PC-3 (cell line): ENCODE measurements around the gene GMDS. TPM values are rescaled to one million over a fixed set of nuclear protein-coding genes. Genes with fewer than 3 reads are reported as not detected.

ENCODE experiments used
- ATAC-seq: fragments of 200-7000 bp; cut with Tn5 transposase; 2 replicates; pipeline ENCODE4 v1.9.1; 2020; ENCODE audit warnings: mild to moderate bottlenecking, moderate library complexity
- BruUV-seq: library from RNA; stranded (reverse); fragments of 400-500 nt; replicated peaks from 2 replicates; lab custom pipeline; 2021; lab: Mats Ljungman, UMichigan
- CTCF ChIA-PET: fragments of 300-600 bp; sonication (Branson Sonifier 250); formaldehyde crosslinking; loops from one replicate; lab custom pipeline; 2022; ENCODE audit warnings: antibody characterized with exemption; lab: Charles Lee
- POLR2A ChIA-PET: fragments of 300-600 bp; sonication (Branson Sonifier 250); formaldehyde crosslinking; loops from one replicate; lab custom pipeline; 2022; ENCODE audit warnings: antibody characterized with exemption; ENCODE audit not compliant: unreplicated experiment; lab: Charles Lee
- DNase-seq: peaks from one replicate; pipeline ENCODE4 v3.0.0-alpha.2; 2015
- H2AFZ ChIP-seq: fragments of 300-600 bp; sonication (generic); 2 replicates; pipeline ENCODE4 v1.6.0; 2016; ENCODE audit warnings: antibody characterized with exemption, low read length
- H3F3A ChIP-seq: fragments of 300-600 bp; sonication (generic); one replicate; pipeline ENCODE4 v1.6.0; 2017; ENCODE audit warnings: antibody characterized with exemption, low read length, control low read depth, mild to moderate bottlenecking; ENCODE audit not compliant: unreplicated experiment
- H3K27ac ChIP-seq: fragments of 300-600 bp; sonication (generic); 2 replicates; pipeline ENCODE4 v1.5.1; 2016; ENCODE audit warnings: mild to moderate bottlenecking, low read length
- H3K27me3 ChIP-seq: fragments of 300-600 bp; sonication (generic); 2 replicates; pipeline ENCODE4 v1.6.1; 2016; ENCODE audit warnings: low read length, mixed read lengths
- H3K36me3 ChIP-seq: fragments of 300-600 bp; sonication (generic); 2 replicates; pipeline ENCODE4 v1.6.1; 2016; ENCODE audit warnings: low read depth, mixed run types, low read length, mixed read lengths
- H3K4me1 ChIP-seq: fragments of 300-600 bp; sonication (generic); 2 replicates; pipeline ENCODE4 v1.5.1; 2016; ENCODE audit warnings: low read length; ENCODE audit not compliant: insufficient read depth
- H3K4me2 ChIP-seq: fragments of 300-600 bp; sonication (generic); 2 replicates; pipeline ENCODE4 v1.6.0; 2016; ENCODE audit warnings: low read length
- H3K4me3 ChIP-seq: fragments of 300-600 bp; sonication (generic); 2 replicates; pipeline ENCODE4 v1.5.1; 2016; ENCODE audit warnings: mild to moderate bottlenecking, low read length, mixed read lengths
- H3K79me2 ChIP-seq: fragments of 300-600 bp; sonication (generic); 2 replicates; pipeline ENCODE4 v1.6.1; 2017; ENCODE audit warnings: low read length, mixed read lengths
- H3K9ac ChIP-seq: fragments of 300-600 bp; sonication (generic); 2 replicates; pipeline ENCODE4 v1.6.0; 2016; ENCODE audit warnings: mild to moderate bottlenecking, low read length
- H3K9me2 ChIP-seq: fragments of 300-600 bp; sonication (generic); replicated peaks from 2 replicates; pipeline ENCODE4 v1.6.1; 2016; ENCODE audit warnings: mixed run types, low read length, mixed read lengths
- H3K9me3 ChIP-seq: fragments of 300-600 bp; sonication (generic); 2 replicates; pipeline ENCODE4 v1.6.1; 2016; ENCODE audit warnings: low read length, mixed read lengths
- H4K20me1 ChIP-seq: fragments of 300-600 bp; sonication (generic); 2 replicates; pipeline ENCODE4 v1.6.1; 2016; ENCODE audit warnings: low read length, mixed read lengths
- EZH2 ChIP-seq: fragments of 300-600 bp; sonication (generic); IDR thresholded peaks from one replicate; pipeline ENCODE4 v1.6.1; 2017; ENCODE audit warnings: antibody characterized with exemption, mild to moderate bottlenecking, low read length; ENCODE audit not compliant: unreplicated experiment
- EZH2phosphoT487 ChIP-seq: fragments of 300-600 bp; sonication (generic); IDR thresholded peaks from 2 replicates; pipeline ENCODE4 v1.6.1; 2018; ENCODE audit warnings: mild to moderate bottlenecking, antibody characterized with exemption, low read length, borderline replicate concordance
- intact Hi-C: fragments of 100-400 bp; cut with micrococcal nuclease; formaldehyde crosslinking; loops from 2 replicates; pipeline ENCODE4 v1.9.0; 2023
- total RNA-seq: library from RNA; depleted of rRNA; stranded (reverse); fragments of >200 nt; gene quantifications from 2 replicates; pipeline ENCODE4 v1.2.3, GENCODE V29; 2014
- TF ChIP-seq, protein P1 (sequence below): fragments of 300-600 bp; sonication (generic); conservative IDR thresholded peaks from 2 replicates; pipeline ENCODE4 v1.5.1; 2017; ENCODE audit warnings: antibody characterized with exemption, low read depth, mild to moderate bottlenecking, low read length

The GMDS gene
- total RNA-seq, 1 experiment from 2014 or later, result 18.3 TPM

DNA sequence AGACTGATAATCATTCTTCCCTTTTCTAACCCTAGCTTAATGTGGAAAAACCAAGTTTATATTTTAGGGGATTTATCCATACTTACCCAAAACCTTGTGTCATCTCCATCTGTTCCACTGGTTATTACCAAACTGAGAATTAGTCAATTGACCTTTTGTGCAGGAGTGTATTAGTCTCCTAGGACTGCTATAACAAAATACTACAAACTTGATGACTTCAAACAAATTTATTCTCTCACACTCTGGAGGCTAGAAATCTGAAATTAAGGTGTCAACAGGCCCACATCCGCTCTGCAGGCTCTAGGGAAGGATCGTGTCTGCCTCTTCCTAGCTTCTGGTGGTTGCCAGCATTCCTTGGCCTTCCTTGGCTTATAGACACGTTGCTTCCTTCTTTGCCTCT is 12.7 kb upstream of the GMDS start:
- TF ChIP-seq EZH2 (no peak), EZH2phosphoT487 (no peak)
- TF ChIP-seq, protein P1, sequence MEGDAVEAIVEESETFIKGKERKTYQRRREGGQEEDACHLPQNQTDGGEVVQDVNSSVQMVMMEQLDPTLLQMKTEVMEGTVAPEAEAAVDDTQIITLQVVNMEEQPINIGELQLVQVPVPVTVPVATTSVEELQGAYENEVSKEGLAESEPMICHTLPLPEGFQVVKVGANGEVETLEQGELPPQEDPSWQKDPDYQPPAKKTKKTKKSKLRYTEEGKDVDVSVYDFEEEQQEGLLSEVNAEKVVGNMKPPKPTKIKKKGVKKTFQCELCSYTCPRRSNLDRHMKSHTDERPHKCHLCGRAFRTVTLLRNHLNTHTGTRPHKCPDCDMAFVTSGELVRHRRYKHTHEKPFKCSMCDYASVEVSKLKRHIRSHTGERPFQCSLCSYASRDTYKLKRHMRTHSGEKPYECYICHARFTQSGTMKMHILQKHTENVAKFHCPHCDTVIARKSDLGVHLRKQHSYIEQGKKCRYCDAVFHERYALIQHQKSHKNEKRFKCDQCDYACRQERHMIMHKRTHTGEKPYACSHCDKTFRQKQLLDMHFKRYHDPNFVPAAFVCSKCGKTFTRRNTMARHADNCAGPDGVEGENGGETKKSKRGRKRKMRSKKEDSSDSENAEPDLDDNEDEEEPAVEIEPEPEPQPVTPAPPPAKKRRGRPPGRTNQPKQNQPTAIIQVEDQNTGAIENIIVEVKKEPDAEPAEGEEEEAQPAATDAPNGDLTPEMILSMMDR, result no peak
- POLR2A ChIA-PET, result no interaction called here

DNA sequence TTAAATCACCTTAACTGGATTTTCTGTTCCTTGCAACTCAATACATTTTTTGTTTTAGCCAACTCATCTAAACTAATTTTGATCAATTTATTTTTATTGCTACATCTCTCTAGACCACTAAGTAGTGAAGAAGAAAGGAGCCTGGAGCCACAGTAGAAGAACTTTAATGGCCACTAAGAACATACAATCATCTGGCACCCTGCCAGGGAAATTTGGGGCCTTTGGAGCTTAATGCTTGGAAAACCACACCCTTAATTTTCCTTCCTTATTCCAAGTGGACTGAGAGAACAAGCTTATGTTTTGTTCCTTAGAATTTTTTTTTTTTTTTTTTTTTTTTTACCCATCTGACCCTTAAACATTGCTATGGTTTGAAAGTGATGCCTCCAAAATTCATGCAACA is 12.0 kb upstream of the GMDS start:
- no peak overlapping the region for H3K27ac ChIP-seq
- BruUV-seq, result no TSS peak
- H3K36me3 ChIP-seq, result peaks cover 7% of the 10 kb centered on the region; the same call in 1 of the 2 replicates
- H3K79me2 ChIP-seq, result no peaks in the 10 kb centered on the region
- ATAC-seq (no peak), DNase-seq (peak; percentile 18)
- no peaks in the 10 kb centered on the region for H3K27me3 ChIP-seq
- ChIA-PET CTCF (no interaction called here), POLR2A (interaction anchor here (0.6 kb wide), 1 partner anchor 19 kb away, joined by 14 read pairs; no protein-coding TSS in a partner anchor)
- H3K4me1 ChIP-seq, result no peaks in the 10 kb centered on the region; the same call in 1 of the 2 replicates
- intact Hi-C loops, result no loop called here
- no peaks in the 10 kb centered on the region for H3F3A ChIP-seq
- H3K4me3 ChIP-seq, result no peak overlapping the region
- H4K20me1 ChIP-seq, result no peaks in the 10 kb centered on the region
- TF ChIP-seq, protein P1, result no peak
- TF ChIP-seq EZH2phosphoT487 (no peak), EZH2 (no peak)
- H3K9me2 ChIP-seq, result no peaks in the 10 kb centered on the region
- H2AFZ ChIP-seq, result no peak overlapping the region
- H3K9ac ChIP-seq, result no peak overlapping the region
- H3K4me2 ChIP-seq, result no peak overlapping the region
- H3K9me3 ChIP-seq, result no peaks in the 10 kb centered on the region

More for the DNA sequence above, 12.7 kb upstream of the GMDS start:
- H3K9ac ChIP-seq, result no peak overlapping the region
- no peak for DNase-seq
- peaks cover 7% of the 10 kb centered on the region; the same call in 1 of the 2 replicates for H3K36me3 ChIP-seq
- H3K27ac ChIP-seq, result no peak overlapping the region
- H3K9me3 ChIP-seq, result no peaks in the 10 kb centered on the region
- no peaks in the 10 kb centered on the region for H3K27me3 ChIP-seq
- no peak overlapping the region for H3K4me2 ChIP-seq
- no peaks in the 10 kb centered on the region for H4K20me1 ChIP-seq
- CTCF ChIA-PET, result no interaction called here
- ATAC-seq, result no peak
- no TSS peak for BruUV-seq
- no peaks in the 10 kb centered on the region for H3K79me2 ChIP-seq
- H3K4me3 ChIP-seq, result no peak overlapping the region
- H3K9me2 ChIP-seq, result no peaks in the 10 kb centered on the region
- intact Hi-C loops, result no loop called here
- no peaks in the 10 kb centered on the region for H3F3A ChIP-seq
- no peak overlapping the region for H2AFZ ChIP-seq
- no peaks in the 10 kb centered on the region; the same call in 1 of the 2 replicates for H3K4me1 ChIP-seq

DNA sequence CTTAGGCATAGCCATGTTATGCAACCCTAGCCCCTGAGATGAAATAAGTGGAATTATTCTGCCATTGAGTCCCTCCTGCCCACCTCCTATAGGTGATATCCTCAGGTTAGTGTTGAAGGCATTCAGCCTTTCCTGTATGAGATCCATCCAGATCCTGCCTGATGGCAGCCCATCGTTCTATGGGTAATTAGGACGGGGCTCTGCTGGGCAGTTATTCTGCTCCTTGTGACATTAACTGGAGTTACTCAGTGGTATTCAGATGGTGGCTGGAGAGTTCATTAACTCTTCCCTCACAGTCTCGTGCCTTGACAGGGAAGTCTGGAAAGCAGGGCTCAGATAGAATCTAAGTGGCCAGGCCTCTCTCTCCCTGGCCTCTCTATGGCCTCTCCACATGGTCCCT is 9.3 kb upstream of the GMDS start:
- Histone ChIP-seq H3F3A (no peaks in the 10 kb centered on the region), H3K36me3 (peaks cover 7% of the 10 kb centered on the region; the same call in 1 of the 2 replicates), H3K27ac (no peak overlapping the region), H3K4me2 (no peak overlapping the region), H3K9ac (no peak overlapping the region), H3K27me3 (no peaks in the 10 kb centered on the region), H3K4me1 (no peaks in the 10 kb centered on the region; the same call in 1 of the 2 replicates), H3K9me2 (no peaks in the 10 kb centered on the region), H2AFZ (no peak overlapping the region), H4K20me1 (no peaks in the 10 kb centered on the region), H3K79me2 (no peaks in the 10 kb centered on the region), H3K4me3 (no peak overlapping the region), H3K9me3 (no peaks in the 10 kb centered on the region)
- TF ChIP-seq, protein P1, result no peak
- TF ChIP-seq EZH2 (no peak), EZH2phosphoT487 (no peak)
- CTCF ChIA-PET, result no interaction called here
- BruUV-seq, result no TSS peak
- POLR2A ChIA-PET, result no interaction called here
- DNase-seq, result no peak
- no peak for ATAC-seq
- intact Hi-C loops, result no loop called here
